GM15510 (cell line): ENCODE measurements around the gene ELMOD3.

Source experiments
- POLR2A ChIP-seq: IDR thresholded peaks from 3 replicates; pipeline ENCODE4 v1.6.1; 2011; ENCODE audit warnings: borderline replicate concordance; ENCODE audit not compliant: insufficient read length; ENCODE audit errors: extremely low read depth

Gene ELMOD3

GRCh38 chr2:85438201-85439024 lies 83.8 kb downstream of the ELMOD3 start:
- TF ChIP-seq POLR2A = no peak

- no peak for TF ChIP-seq POLR2A
These were observed 84.5 kb downstream of the ELMOD3 start for GRCh38 chr2:85439025-85439472.

- TF ChIP-seq POLR2A = no peak
These were observed 85.4 kb downstream of the ELMOD3 start for GRCh38 chr2:85439986-85440385.

- no peak for TF ChIP-seq POLR2A
These were observed 86.2 kb downstream of the ELMOD3 start for GRCh38 chr2:85440729-85441128.
